HFF-Myc (cell line): ENCODE measurements around the gene TYRO3.
"Not testable (repeated sequence)": the region's sequence is repeated elsewhere in the genome, so short reads cannot be mapped to it uniquely, and the experiment has no call there.

ENCODE experiments used
- DNase-seq: peaks from one replicate; pipeline ENCODE4 v3.0.0-alpha.2; 2011; ENCODE audit warnings: low read depth; ENCODE audit errors: extremely low read depth
- H3K4me3 ChIP-seq: replicated peaks from 2 replicates; pipeline ENCODE4 v1.5.1; 2011; ENCODE audit warnings: low read depth, mild to moderate bottlenecking, control low read depth, low read length
- CTCF ChIP-seq: IDR thresholded peaks from 2 replicates; pipeline ENCODE4 v1.5.1; 2012; ENCODE audit warnings: mild to moderate bottlenecking, low read depth, low read length, control low read depth; ENCODE audit errors: missing control alignments

Gene TYRO3

DNA sequence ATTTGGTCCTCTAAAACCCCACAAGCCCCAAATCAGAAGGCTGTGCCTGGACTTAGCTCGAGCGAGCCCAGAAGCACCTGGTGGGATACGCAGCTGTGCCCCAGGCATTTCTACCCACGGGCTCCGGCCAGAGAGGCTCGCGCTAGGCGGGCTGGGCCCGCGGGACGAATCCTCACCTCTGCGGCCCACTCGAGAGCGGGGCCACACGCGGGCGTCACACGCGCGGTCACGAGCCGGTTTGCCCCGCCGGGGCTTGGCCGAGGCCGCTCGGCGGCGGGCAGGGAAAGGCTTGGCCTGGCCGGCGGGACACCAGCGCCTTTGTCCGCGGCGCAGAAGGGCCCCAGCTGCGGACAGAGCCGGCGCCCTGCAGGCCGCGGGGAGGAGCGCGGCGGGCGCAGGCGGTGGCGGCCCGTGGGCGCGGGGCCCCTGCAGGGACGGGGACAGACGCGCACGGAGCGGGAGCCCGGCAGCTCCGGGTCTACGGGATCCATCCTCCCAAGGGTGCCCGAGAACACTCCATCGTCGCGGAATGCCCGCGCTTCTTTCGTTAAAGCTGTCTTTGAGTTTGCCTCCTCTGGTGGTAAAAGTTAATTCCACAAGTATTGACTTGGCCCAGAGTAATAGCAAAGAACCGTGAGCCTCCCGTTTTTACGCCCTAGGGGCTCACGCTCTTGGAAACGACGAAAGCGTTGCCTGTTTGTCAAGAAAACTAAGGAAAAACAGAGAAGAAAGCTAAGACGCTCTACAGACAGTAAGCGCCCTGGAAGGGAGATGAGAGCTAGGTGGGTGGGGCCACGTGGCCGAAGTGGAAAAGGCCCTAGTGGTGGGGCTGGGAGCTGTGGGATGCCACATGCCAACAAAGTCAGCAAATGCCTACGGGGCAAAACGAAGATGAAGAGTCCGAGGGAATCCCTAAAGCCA, 26.4 kb downstream of the TYRO3 start:
- H3K4me3 ChIP-seq = peak overlapping the region; percentile 35
- peak; percentile 24 for TF ChIP-seq CTCF
- DNase-seq = no peak

DNA sequence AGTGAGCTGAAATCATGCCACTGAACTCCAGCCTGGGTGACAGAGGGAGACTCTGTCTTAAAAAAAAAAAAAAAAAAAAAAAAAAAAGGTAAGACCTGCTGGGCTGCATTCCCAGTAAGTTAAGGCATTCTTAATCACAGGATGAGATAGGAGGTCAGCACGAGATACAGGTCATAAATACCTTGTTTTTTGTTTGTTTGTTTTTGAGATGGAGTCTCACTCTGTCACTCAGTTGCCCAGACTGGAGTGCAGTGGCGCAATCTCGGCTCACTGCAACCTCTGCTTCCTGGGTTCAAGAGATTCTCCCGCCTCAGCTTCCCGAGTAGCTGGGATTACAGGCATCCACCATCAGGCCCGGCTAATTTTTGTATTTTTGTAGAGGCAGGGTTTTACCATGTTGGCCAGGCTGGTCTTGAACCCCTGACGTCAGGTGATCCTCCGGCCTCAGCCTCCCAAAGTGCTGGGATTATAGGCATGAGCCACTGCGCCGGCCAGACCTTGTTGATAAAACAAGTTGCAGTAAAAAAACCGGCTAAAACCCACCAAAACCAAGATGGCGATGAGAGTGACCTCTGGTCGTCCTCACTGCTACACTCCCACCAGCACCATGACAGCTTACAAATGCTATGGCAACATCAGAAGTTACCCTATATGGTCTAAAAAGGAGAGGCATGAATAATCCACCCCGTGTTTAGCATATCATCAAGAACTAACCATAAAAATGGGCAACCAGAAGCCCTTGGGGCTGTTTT, 27.7 kb downstream of the TYRO3 start:
- not testable (repeated sequence) for DNase-seq, H3K4me3 ChIP-seq

- not testable (repeated sequence) for DNase-seq, H3K4me3 ChIP-seq
Measured at GRCh38 chr15:41589018-41589417, 30.0 kb downstream of the TYRO3 start.

DNA sequence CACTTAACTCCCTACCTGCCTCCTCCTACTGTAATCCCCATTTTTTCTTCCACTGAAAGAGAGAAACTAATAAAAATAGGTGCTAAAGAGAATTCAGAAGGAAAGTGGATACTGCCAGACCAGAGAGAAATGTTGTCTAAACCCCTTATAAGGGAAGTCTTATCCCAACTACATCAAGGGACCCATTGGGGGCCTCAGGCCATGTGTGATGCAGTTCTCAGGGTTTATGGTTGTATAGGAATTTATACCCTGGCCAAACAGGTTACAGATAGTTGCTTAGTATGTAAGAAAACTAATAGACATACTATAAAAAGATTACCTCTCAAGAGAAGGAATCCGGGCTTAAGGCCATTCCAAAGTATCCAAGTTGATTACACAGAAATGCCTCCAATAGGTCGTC, 30.6 kb downstream of the TYRO3 start:
- not testable (repeated sequence) for H3K4me3 ChIP-seq, DNase-seq

DNA sequence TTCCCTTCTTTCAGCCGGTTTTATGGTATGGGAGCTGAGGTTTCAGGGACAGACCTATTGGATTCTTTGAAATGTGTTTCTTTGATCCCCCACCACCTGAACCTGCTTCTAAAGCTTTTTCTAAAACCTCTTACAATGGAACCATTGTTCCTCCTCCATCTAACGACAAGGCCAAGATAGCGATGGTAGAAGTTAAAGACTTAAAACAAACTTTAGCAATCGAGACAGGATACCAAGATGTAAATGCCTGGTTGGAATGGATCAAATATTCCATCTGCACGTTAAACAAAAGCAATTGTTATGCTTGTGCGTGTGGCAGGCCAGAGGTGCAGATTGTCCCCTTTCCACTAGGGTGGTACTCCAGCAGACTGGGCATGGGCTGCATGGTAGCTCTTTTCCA, 32.2 kb downstream of the TYRO3 start:
- not testable (repeated sequence) for H3K4me3 ChIP-seq, DNase-seq

GRCh38 chr15:41592718-41593117, 33.7 kb downstream of the TYRO3 start:
- DNase-seq, H3K4me3 ChIP-seq: not testable (repeated sequence)

GRCh38 chr15:41594801-41595746, 36.1 kb downstream of the TYRO3 start:
- no peak for TF ChIP-seq CTCF
- H3K4me3 ChIP-seq = no peak overlapping the region
- no peak for DNase-seq

GRCh38 chr15:41596972-41597371, 38.0 kb downstream of the TYRO3 start:
- TF ChIP-seq CTCF = no peak
- H3K4me3 ChIP-seq = no peak overlapping the region
- DNase-seq = no peak

DNA sequence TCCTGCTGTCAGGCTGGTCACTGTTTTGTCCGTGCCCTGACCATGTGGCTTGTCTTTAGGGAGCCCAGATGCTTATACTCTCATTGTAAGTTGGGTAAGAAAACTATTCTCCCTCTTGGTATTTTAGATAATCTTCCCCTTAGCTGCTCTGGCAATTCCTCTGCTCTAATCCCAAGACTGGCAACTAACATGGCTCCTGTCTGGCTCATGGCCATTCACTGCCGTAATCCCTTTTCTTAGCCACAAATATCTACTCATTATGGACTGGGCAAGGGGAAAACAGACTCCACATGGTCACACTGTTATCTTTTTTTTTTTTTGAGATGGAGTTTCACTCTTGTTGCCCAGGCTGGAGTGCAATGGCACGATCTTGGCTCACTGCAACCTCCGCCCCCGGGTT, 38.8 kb downstream of the TYRO3 start:
- no peak overlapping the region for H3K4me3 ChIP-seq
- DNase-seq = no peak
- TF ChIP-seq CTCF = no peak
